Transverse colon (tissue), 4 donors: ENCODE data around the gene HS2ST1.

Source experiments
- CTCF ChIP-seq, 5 experiments: fragments of 200-600 bp in 3 of 5; fragments of 450-650 bp in 2 of 5; sonication (generic) in 3 of 5; IDR thresholded peaks; 1 replicate in 2 of 5; 2 replicates in 3 of 5; pipeline ENCODE4 v1.5.1; 2016 to 2017; ENCODE audit warnings: antibody characterized with exemption in 5 of 5, inconsistent platforms in 3 of 5, mild to moderate bottlenecking in 2 of 5, moderate library complexity in 1 of 5
- POLR2AphosphoS5 ChIP-seq, 3 donors: sonication (generic); formaldehyde crosslinking; IDR thresholded peaks; one replicate each; pipeline ENCODE4 v1.6.1; 2016; ENCODE audit warnings: antibody characterized with exemption in 3 of 3

- TF ChIP-seq CTCF (IDR thresholded peaks at IDR 0.05), result no peak
- TF ChIP-seq POLR2AphosphoS5 (IDR thresholded peaks at IDR 0.05), result no peak
Measured at GRCh38 chr1:86988835-86989234, 74.4 kb downstream of the HS2ST1 start.
